ENCODE data around the gene OR2T29.

OR2T29 gene

GRCh38 chr1:248593226-248593625 is 30.7 kb upstream of the OR2T29 start:
- Histone ChIP-seq H3K27me3 (no peaks in the 10 kb centered on the region), H3K36me3 (no peaks in the 10 kb centered on the region), H3K4me3 (no peak overlapping the region), H3K4me1 (no peaks in the 10 kb centered on the region), H3K9me3 (no peaks in the 10 kb centered on the region), H3K27ac (no peak overlapping the region)
- TF ChIP-seq, protein P1, sequence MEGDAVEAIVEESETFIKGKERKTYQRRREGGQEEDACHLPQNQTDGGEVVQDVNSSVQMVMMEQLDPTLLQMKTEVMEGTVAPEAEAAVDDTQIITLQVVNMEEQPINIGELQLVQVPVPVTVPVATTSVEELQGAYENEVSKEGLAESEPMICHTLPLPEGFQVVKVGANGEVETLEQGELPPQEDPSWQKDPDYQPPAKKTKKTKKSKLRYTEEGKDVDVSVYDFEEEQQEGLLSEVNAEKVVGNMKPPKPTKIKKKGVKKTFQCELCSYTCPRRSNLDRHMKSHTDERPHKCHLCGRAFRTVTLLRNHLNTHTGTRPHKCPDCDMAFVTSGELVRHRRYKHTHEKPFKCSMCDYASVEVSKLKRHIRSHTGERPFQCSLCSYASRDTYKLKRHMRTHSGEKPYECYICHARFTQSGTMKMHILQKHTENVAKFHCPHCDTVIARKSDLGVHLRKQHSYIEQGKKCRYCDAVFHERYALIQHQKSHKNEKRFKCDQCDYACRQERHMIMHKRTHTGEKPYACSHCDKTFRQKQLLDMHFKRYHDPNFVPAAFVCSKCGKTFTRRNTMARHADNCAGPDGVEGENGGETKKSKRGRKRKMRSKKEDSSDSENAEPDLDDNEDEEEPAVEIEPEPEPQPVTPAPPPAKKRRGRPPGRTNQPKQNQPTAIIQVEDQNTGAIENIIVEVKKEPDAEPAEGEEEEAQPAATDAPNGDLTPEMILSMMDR (IDR thresholded peaks at IDR 0.05) = no peak
- DNase-seq = no peak
- intact Hi-C loops (cut with DNase I; ENCODE audit: low total_unique reads) = no loop called here

GRCh38 chr1:248592655-248593054 is 30.1 kb upstream of the OR2T29 start:
- intact Hi-C loops (cut with DNase I; ENCODE audit: low total_unique reads) = no loop called here

DNA sequence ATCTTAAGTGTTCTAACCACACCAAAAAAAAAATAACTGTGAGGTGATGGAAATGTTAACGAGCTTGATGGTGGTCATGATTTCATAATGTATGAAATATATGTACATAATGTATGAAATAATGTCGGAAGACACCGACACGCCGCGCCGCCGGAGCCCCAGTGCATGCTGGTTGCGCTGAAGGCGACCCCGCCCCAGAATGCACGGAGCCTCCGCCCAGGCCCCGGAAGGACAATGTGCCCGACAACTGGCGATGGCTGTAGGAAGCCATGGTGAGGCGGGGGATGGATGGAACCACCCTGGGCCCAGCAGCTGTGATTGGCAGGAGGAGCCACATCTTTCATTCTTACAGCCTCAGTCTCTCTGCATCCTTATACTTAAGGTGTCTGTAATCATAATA is 27.5 kb upstream of the OR2T29 start:
- Histone ChIP-seq H3K4me1 (no peaks in the 10 kb centered on the region), H3K36me3 (no peaks in the 10 kb centered on the region), H3K27me3 (no peaks in the 10 kb centered on the region), H3K27ac (no peak overlapping the region), H3K9me3 (no peaks in the 10 kb centered on the region), H3K4me3 (no peak overlapping the region)
- DNase-seq = no peak
- intact Hi-C loops (cut with DNase I; ENCODE audit: low total_unique reads) = no loop called here
- TF ChIP-seq, protein P1 (IDR thresholded peaks at IDR 0.05) = no peak

More at GRCh38 chr1:248592655-248593054, 30.1 kb upstream of the OR2T29 start:
- H3K36me3 ChIP-seq = no peaks in the 10 kb centered on the region
- no peak overlapping the region for H3K27ac ChIP-seq
- TF ChIP-seq, protein P1 (IDR thresholded peaks at IDR 0.05) = no peak
- no peaks in the 10 kb centered on the region for H3K27me3 ChIP-seq
- H3K9me3 ChIP-seq = no peaks in the 10 kb centered on the region
- H3K4me3 ChIP-seq = no peak overlapping the region
- no peak for DNase-seq
- no peaks in the 10 kb centered on the region for H3K4me1 ChIP-seq

DNA sequence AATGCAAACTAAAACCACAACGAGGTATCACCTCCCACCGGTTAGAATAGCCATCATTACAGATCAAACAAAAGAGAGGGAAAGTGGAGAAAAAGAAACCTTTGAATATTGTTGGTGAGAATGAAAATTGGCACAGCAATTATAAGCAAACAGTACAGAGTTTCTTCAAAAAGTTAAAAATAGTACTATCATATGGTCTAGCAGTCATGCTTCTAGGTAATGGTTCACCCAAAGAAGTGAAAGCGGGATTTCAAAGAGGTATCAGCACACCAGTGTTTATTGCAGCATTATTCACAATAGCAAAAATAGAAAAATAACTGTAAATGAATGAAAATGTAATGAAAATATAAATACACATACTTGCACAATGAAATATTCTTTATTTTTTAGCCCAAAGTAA is 26.8 kb upstream of the OR2T29 start:
- Histone ChIP-seq H3K9me3 (no peaks in the 10 kb centered on the region), H3K27me3 (no peaks in the 10 kb centered on the region), H3K4me3 (no peak overlapping the region), H3K4me1 (no peaks in the 10 kb centered on the region), H3K27ac (no peak overlapping the region), H3K36me3 (no peaks in the 10 kb centered on the region)
- intact Hi-C loops (cut with DNase I; ENCODE audit: low total_unique reads) = no loop called here
- TF ChIP-seq, protein P1 (IDR thresholded peaks at IDR 0.05) = no peak
- DNase-seq = no peak

DNA sequence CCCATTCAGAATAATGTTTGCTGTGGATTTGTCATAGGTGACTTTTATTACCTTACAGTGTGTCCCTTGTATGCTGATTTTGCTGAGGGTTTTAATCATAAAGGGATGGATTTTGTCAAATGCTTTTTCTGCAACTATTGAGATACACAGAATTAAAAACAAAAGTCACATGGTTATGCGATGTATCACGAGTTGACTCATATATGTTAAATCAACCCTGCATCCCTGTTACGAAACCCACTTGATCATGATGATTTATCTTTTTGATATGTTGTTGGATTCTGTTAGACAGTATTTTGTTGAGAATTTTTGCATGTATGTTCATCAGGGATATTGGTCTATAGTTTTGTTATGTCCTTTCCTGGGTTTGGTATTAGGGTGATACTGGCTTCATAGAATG is 22.7 kb upstream of the OR2T29 start:
- Histone ChIP-seq H3K27me3 (no peaks in the 10 kb centered on the region), H3K9me3 (no peaks in the 10 kb centered on the region), H3K27ac (no peak overlapping the region), H3K4me3 (no peak overlapping the region), H3K36me3 (no peaks in the 10 kb centered on the region), H3K4me1 (no peaks in the 10 kb centered on the region)
- no peak for DNase-seq
- TF ChIP-seq, protein P1 (IDR thresholded peaks at IDR 0.05) = no peak
- intact Hi-C loops (cut with DNase I; ENCODE audit: low total_unique reads) = no loop called here
